CD14-positive monocyte (primary cell): Measurements from ENCODE around the gene DGKB. TPM values are rescaled to one million over a fixed set of nuclear protein-coding genes. Genes with fewer than 3 reads are reported as not detected.

Source experiments
- DNase-seq, 3 donors: peaks; one replicate each; pipeline ENCODE4 v3.0.0-alpha.2; 2011 to 2022
- H2AFZ ChIP-seq: 2 replicates; pipeline ENCODE4 v1.6.0; 2012; ENCODE audit warnings: mild to moderate bottlenecking, low read depth, low read length, inconsistent platforms; ENCODE audit not compliant: insufficient read depth, poor library complexity, severe bottlenecking
- H3K27ac ChIP-seq, 2 donors: 1 replicate in 1 of 2; 2 replicates in 1 of 2; pipeline ENCODE4 v1.5.1; 2012 to 2013; ENCODE audit warnings: low read length in 2 of 2, control low read depth in 1 of 2, inconsistent platforms in 1 of 2, low read depth in 1 of 2, mild to moderate bottlenecking in 1 of 2
- H3K27me3 ChIP-seq, 2 donors: one replicate each; pipeline versions ENCODE4 v1.6.0 to v1.6.1; 2011 to 2013; ENCODE audit warnings: low read length in 2 of 2; ENCODE audit not compliant: control insufficient read depth in 2 of 2, insufficient read depth in 2 of 2
- H3K36me3 ChIP-seq, 2 donors: replicated peaks in 1 of 2; 1 replicate in 1 of 2; 2 replicates in 1 of 2; pipeline versions ENCODE4 v1.5.1 to v1.6.1; 2012 to 2013; ENCODE audit warnings: low read length in 2 of 2, control low read depth in 1 of 2, inconsistent platforms in 1 of 2, mild to moderate bottlenecking in 1 of 2; ENCODE audit not compliant: insufficient read depth in 2 of 2, control insufficient read depth in 1 of 2
- H3K4me1 ChIP-seq, 2 donors: 1 replicate in 1 of 2; 2 replicates in 1 of 2; pipeline versions ENCODE4 v1.5.1 to v1.6.1; 2012 to 2013; ENCODE audit warnings: low read length in 2 of 2, control low read depth in 1 of 2, inconsistent platforms in 1 of 2, mild to moderate bottlenecking in 1 of 2, moderate library complexity in 1 of 2; ENCODE audit not compliant: insufficient read depth in 2 of 2, control insufficient read depth in 1 of 2
- H3K4me2 ChIP-seq: replicated peaks from 2 replicates; pipeline ENCODE3; 2012; ENCODE audit warnings: low read length, moderate library complexity, mild to moderate bottlenecking; ENCODE audit not compliant: poor library complexity, severe bottlenecking; ENCODE audit errors: extremely low read depth
- H3K4me3 ChIP-seq, 3 experiments: fragments of 200-600 bp in 1 of 3; sonication (generic) in 1 of 3; replicated peaks in 1 of 3; 1 replicate in 2 of 3; 2 replicates in 1 of 3; pipeline ENCODE4 v1.5.1; 2011 to 2013; ENCODE audit warnings: low read length in 3 of 3, mild to moderate bottlenecking in 3 of 3, control low read depth in 2 of 3, low read depth in 2 of 3, inconsistent platforms in 1 of 3, moderate library complexity in 1 of 3
- H3K79me2 ChIP-seq: 2 replicates; pipeline ENCODE4 v1.6.0; 2012; ENCODE audit warnings: mild to moderate bottlenecking, control low read depth, inconsistent platforms, low read length, moderate library complexity; ENCODE audit not compliant: insufficient read depth
- H3K9ac ChIP-seq: 2 replicates; pipeline ENCODE4 v1.6.0; 2017; ENCODE audit warnings: low read length, mild to moderate bottlenecking; ENCODE audit not compliant: insufficient read depth, poor library complexity, severe bottlenecking
- H3K9me3 ChIP-seq, 2 donors: replicated peaks in 1 of 2; 1 replicate in 1 of 2; 2 replicates in 1 of 2; pipeline versions ENCODE4 v1.5.1 to v1.6.1; 2012 to 2013; ENCODE audit warnings: low read length in 2 of 2, control low read depth in 1 of 2; ENCODE audit not compliant: control insufficient read depth in 1 of 2, insufficient read depth in 1 of 2
- H4K20me1 ChIP-seq: 2 replicates; pipeline ENCODE4 v1.6.0; 2012; ENCODE audit warnings: mild to moderate bottlenecking, low read length, control low read depth, moderate library complexity; ENCODE audit not compliant: insufficient read depth
- H3K27ac Mint-ChIP-seq, 7 donors: one replicate each; pipeline ENCODE4 v1.8.0; 2020; ENCODE audit warnings: mild to moderate bottlenecking in 7 of 7, mixed read lengths in 7 of 7, moderate library complexity in 6 of 7, inconsistent platforms in 2 of 7
- H3K27me3 Mint-ChIP-seq, 3 donors: one replicate each; pipeline ENCODE4 v1.8.0; 2021 to 2022; ENCODE audit warnings: low read depth in 3 of 3, mild to moderate bottlenecking in 3 of 3, mixed read lengths in 3 of 3, moderate library complexity in 3 of 3, inconsistent platforms in 1 of 3
- H3K36me3 Mint-ChIP-seq, 2 donors: one replicate each; pipeline ENCODE4 v1.8.0; 2020; ENCODE audit warnings: mixed read lengths in 2 of 2, inconsistent platforms in 1 of 2, mild to moderate bottlenecking in 1 of 2
- H3K4me1 Mint-ChIP-seq: one replicate; pipeline ENCODE4 v1.8.0; 2020; ENCODE audit warnings: mild to moderate bottlenecking, mixed read lengths
- H3K4me3 Mint-ChIP-seq, 2 donors: one replicate each; pipeline ENCODE4 v1.8.0; 2020; ENCODE audit warnings: mild to moderate bottlenecking in 2 of 2, mixed read lengths in 2 of 2, moderate library complexity in 1 of 2
- H3K9me3 Mint-ChIP-seq, 7 donors: one replicate each; pipeline ENCODE4 v1.8.0; 2020 to 2022; ENCODE audit warnings: mixed read lengths in 7 of 7, mild to moderate bottlenecking in 6 of 7, moderate library complexity in 6 of 7, inconsistent platforms in 2 of 7
- WGBS: methylation state at CpG from one replicate; pipeline ENCODE4 v1.1.5; 2013; ENCODE audit warnings: missing lambda C conversion rate; ENCODE audit not compliant: insufficient coverage; 5-methylcytosine and 5-hydroxymethylcytosine counted together
- intact Hi-C, 2 donors: fragments of 100-400 bp; cut with micrococcal nuclease; formaldehyde crosslinking; loops; one replicate each; pipeline versions ENCODE4 v1.15.0 to v1.15.1; 2023
- polyA plus RNA-seq, 3 donors: library from polyadenylated mRNA; depleted of rRNA in 1 of 3; unstranded in 2 of 3; stranded (reverse) in 1 of 3; fragments of 300-500 nt in 2 of 3; fragments of >200 nt in 1 of 3; fragmentation: Illumina TruSeq in 2 of 3; gene quantifications; 1 replicate in 2 of 3; 2 replicates in 1 of 3; pipeline ENCODE4 v1.2.3, GENCODE V29; 2012 to 2021
- TF ChIP-seq, protein P1 (sequence below): fragments of 200-600 bp; IDR thresholded peaks from one replicate; pipeline ENCODE4 v1.8.0; 2022; ENCODE audit warnings: antibody characterized with exemption, mild to moderate bottlenecking

Gene DGKB
- polyA plus RNA-seq, 3 donors, result not detected

DNA sequence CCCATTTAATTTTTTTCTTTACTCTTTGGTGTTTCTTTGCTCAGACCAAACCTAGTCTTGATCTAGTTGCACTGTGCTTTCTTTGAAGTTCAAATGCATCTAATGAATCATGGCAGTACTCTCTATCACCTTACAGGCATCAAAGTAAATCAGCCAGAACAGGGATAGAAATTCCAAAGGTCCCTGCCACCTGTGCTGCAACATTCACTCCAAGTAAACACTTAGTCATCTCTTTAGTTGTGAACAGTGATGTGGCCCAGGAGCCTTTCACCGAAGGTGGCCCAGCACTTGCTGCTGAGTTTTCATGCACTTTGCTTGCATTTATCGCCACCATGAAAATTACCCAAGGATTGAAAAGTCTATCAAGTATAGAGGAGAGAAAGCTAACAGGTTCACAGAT, 599.0 kb downstream of the DGKB start:
- Histone ChIP-seq H3K36me3 (no peaks in the 10 kb centered on the region), H3K79me2 (no peaks in the 10 kb centered on the region), H3K27ac (no peak overlapping the region), H3K9me3 (peaks cover 0 to 2% of the 10 kb centered on the region in 2 donors), H3K27me3 (no peaks in the 10 kb centered on the region), H4K20me1 (no peaks in the 10 kb centered on the region), H3K9ac (no peak overlapping the region), H2AFZ (no peak overlapping the region), H3K4me2 (no peak overlapping the region), H3K4me1 (no peaks in the 10 kb centered on the region), H3K4me3 (no peak overlapping the region)
- no peak overlapping the region for H3K4me3 Mint-ChIP-seq
- H3K27ac Mint-ChIP-seq, result no peak overlapping the region
- no peaks in the 10 kb centered on the region for H3K27me3 Mint-ChIP-seq
- H3K9me3 Mint-ChIP-seq, result peaks cover 0 to 3% (median 0%) of the 10 kb centered on the region in 7 donors
- DNase-seq, result no peak
- H3K36me3 Mint-ChIP-seq, result no peaks in the 10 kb centered on the region
- intact Hi-C loops, result no loop called here
- no peaks in the 10 kb centered on the region for H3K4me1 Mint-ChIP-seq
- TF ChIP-seq, protein P1, sequence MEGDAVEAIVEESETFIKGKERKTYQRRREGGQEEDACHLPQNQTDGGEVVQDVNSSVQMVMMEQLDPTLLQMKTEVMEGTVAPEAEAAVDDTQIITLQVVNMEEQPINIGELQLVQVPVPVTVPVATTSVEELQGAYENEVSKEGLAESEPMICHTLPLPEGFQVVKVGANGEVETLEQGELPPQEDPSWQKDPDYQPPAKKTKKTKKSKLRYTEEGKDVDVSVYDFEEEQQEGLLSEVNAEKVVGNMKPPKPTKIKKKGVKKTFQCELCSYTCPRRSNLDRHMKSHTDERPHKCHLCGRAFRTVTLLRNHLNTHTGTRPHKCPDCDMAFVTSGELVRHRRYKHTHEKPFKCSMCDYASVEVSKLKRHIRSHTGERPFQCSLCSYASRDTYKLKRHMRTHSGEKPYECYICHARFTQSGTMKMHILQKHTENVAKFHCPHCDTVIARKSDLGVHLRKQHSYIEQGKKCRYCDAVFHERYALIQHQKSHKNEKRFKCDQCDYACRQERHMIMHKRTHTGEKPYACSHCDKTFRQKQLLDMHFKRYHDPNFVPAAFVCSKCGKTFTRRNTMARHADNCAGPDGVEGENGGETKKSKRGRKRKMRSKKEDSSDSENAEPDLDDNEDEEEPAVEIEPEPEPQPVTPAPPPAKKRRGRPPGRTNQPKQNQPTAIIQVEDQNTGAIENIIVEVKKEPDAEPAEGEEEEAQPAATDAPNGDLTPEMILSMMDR, result no peak
- no CpG with 5 or more reads among the region's 2 CpGs for WGBS

DNA sequence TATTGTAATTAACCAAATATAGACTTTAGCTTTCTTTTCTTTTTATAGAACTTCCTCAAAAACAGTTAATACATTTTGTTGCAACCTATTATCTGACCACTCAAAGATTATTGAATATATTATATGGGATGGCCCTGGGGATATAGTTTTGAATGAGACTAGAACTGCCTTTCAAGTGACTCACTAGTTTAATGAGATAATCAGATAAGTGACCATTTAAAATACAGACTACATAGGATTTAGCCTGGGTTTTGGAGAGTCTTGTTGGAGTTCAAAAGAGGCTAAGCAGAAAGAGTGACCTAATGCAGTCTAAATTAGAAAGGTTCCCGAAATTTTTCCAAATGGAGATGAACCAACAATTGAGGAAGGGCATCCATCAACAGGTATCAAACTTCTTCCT, 607.9 kb downstream of the DGKB start:
- Mint-ChIP-seq H3K27me3 (no peaks in the 10 kb centered on the region), H3K4me1 (no peaks in the 10 kb centered on the region), H3K36me3 (no peaks in the 10 kb centered on the region), H3K9me3 (peaks cover 4 to 11% (median 7%) of the 10 kb centered on the region in 7 donors), H3K4me3 (no peak overlapping the region), H3K27ac (no peak overlapping the region)
- 60% methylated on average over 1 of the region's 1 CpG for WGBS
- H3K4me3 ChIP-seq, result no peak overlapping the region
- no peaks in the 10 kb centered on the region for H4K20me1 ChIP-seq
- intact Hi-C loops, result no loop called here
- no peak overlapping the region for H3K4me2 ChIP-seq
- H2AFZ ChIP-seq, result no peak overlapping the region
- peaks cover 0 to 4% of the 10 kb centered on the region in 2 donors for H3K9me3 ChIP-seq
- no peaks in the 10 kb centered on the region for H3K4me1 ChIP-seq
- no peaks in the 10 kb centered on the region for H3K36me3 ChIP-seq
- no peak overlapping the region for H3K27ac ChIP-seq
- H3K79me2 ChIP-seq, result no peaks in the 10 kb centered on the region
- no peak overlapping the region for H3K9ac ChIP-seq
- no peaks in the 10 kb centered on the region for H3K27me3 ChIP-seq
- DNase-seq, result no peak
- TF ChIP-seq, protein P1, result no peak
